ENCODE results near the gene KRT38.
"Not testable (repeated sequence)": the region's sequence is repeated elsewhere in the genome, so short reads cannot be mapped to it uniquely, and the experiment has no call there.

KRT38 gene

DNA sequence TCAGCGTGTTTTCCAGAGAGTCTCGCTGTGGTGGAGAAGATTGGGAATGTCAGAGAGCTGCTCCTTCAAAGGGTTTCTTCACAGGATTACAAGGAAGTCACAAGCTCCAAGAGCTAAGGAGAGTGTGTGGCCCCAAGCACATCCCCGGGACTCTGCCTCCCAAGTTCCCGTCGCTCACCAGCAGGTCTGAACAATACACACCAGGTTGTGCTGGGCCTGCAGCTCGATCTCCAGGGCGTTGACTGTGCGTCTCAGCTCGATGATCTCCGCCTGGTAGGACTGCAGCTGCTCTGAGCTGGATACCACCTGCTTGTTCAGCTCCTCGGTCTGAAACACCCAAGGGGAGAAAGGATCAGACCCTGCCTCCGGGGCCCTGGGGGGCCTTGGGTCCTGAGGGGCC is 45.7 kb downstream of the KRT38 start:
- DNase-seq (ENCODE audit: low read depth): not testable (repeated sequence)

DNA sequence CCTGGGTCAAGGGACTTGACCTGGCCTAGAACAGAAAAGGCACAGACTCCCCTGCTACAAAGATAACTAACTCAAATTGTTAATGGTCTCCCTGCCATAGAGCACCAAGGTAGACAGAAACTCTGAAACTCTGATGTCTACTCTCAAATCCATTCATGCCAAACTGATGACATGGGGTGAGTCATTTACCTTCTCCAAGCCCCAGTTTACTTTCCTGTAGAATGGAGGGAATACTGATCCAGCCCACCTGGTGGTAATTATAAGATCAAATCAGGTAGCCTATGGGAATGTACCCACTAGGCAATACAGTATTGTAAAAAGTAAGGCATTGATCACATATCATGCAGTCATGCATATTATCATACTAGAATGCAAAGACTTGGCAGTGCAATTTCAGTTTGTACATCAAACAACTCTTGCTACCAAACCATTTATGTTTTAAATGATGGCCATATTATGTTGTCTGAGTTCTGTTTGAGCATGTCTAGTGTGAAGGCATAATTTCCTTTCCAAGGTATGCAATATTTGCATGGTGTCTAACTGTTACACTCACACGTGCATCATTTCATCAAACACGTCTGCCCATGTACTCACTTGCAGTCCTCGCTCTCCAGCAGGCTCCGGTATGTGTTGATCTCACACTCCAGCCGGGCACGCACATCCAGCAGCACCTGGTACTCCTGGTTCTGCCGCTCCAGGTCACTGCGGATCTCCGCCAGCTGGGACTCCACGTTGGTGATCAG is 46.4 kb downstream of the KRT38 start:
- DNase-seq (ENCODE audit: low read depth): no peak

DNA sequence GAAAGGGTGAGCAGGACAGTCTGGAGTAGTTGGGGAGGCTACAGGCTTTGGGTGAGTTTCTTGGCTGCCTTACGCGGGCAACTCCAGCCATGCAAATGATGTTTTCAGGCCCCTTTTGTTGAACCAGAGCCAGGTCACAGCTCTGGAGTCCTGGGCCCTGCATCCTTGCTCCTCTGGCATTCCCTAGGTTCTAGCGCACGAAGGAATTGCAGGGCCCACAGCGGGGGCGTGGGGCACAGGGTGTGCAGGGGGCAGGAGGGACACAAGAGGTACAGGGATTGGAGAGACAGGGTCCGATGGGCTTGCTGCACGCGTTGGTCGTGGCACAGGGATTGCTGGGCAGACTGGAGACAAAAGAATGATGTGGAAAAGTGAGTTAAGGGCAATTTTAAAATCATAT is 47.0 kb downstream of the KRT38 start:
- DNase-seq (ENCODE audit: low read depth): no peak

DNA sequence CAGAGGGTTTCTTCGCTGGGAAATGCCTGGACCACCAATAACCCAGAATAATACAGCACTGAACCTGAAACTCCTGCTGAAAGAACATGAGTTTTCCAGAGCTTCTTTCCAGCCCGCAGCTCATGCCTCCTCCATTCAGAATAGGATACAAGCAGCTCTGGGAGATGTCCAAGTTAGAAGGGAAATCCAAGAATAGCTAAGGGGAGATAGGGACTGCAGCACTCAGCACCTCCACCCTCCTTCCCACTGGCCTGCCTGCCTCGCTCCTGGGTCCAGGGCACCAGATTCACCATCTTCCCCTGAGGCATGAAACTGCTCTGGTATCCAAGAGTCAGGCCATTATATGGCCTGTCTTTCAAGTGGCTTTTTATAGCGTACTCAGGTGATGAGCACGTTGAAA is 47.5 kb downstream of the KRT38 start:
- DNase-seq (ENCODE audit: low read depth): no peak

DNA sequence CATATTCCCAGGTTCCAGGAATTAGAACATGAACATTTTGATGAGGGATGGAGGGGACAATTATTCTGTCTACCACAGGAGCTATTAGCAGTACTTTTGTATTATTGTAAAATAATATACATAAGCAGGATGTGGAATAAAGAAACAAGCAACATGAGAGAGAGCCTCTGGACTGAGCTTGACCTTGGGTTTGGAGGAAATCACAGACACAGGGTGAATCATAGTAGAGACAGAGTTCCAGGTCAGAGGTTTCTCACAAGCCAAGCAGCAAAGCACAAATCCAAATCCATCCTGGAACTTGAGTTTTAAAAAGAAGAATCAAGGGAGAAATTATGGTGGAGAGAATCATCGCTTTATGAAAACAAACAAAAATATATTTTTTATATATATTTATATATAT is 48.5 kb downstream of the KRT38 start:
- no peak for DNase-seq (ENCODE audit: low read depth)

DNA sequence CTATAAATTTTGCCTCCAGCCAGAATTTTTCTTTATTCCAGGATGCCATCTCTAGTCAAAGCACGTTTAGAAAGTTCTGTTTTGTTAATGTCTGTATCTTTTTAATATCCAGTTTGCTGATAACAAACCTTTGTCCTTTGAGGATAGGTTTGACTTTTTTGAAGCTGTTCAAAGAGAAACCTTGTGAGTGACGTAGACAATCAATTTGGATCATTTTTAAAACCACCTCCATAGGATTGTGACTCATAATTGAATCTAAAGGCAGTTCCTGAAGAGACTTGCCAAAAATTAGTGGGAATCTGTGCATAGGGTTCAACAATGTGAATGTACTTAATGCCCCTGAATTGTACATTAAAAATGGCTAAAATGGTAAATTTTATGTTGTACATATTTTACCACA is 49.2 kb downstream of the KRT38 start:
- no peak for DNase-seq (ENCODE audit: low read depth)

DNA sequence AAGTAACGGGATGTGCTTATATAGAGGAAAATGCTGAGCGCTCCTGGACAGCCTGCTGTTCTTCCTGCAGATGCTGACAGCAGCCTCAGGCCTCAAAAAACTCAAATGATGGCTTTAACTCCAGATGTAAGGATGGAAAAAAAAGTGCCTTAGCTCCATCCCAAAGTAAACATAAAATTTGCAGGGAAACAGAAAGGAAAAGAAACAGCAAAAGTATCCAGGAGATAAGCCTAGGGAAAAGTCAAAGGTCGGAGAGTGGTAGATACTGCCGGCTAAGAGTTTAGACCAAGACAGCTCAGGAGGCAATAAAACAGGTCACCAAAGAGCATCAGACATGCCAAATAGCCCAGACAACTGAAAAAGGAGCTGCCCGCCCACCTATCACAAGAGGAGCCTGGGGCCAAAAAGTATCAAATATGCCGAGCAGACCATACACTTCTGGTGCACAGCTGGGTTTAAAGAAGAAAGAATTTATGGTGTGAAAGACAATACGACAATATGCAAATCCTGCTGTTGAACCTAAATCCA is 50.3 kb downstream of the KRT38 start:
- DNase-seq (ENCODE audit: low read depth): no peak

DNA sequence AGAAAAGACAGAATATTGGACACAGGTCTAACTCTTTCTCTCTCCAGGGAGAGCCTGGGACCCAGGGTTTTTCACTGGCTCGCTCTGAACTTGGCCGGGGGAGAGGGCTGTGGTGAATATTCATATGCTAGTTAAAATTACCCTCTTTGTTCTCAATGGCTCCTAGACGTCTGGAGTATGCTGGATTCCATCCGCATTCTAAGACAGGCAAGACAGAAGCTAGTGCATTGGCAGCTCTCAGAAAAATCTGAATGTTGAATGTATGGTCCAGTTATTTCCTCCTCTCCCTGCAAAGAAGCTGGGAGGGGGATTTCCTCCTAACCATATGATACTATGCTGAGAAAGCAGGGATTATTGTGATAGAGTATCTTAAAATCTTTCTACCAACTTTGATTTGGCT is 53.1 kb downstream of the KRT38 start:
- DNase-seq (ENCODE audit: low read depth): no peak

DNA sequence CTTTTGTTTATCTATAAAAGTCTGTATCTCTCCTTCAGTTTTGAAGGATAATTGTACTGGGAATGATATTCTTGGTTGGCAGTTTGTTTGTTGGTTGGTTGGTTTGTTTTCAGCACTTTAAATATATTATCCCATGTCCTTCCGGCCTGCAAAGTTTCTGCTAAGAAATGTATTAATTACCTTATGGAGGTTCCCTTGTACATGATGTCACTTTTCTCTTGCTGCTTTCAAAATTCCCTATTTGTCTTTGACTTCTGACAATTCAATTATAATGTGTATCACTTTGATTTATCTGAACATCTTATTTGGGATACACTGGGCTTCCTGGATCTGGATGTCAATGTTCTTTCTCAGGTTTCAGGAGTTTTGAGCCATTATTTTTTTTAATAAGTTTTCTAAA is 54.6 kb downstream of the KRT38 start:
- DNase-seq (ENCODE audit: low read depth): no peak

Measured in activated T-cell treated with anti-CD3 and anti-CD28 coated beads for 48 hours (primary cell).